SKM-1 (cell line): ENCODE measurements around the gene PRKCH.

ENCODE experiments used
- DNase-seq: peaks from one replicate; lab custom pipeline; 2025; ENCODE audit not compliant: unreplicated experiment; lab: John Stamatoyannopoulos, UW

PRKCH gene

DNA sequence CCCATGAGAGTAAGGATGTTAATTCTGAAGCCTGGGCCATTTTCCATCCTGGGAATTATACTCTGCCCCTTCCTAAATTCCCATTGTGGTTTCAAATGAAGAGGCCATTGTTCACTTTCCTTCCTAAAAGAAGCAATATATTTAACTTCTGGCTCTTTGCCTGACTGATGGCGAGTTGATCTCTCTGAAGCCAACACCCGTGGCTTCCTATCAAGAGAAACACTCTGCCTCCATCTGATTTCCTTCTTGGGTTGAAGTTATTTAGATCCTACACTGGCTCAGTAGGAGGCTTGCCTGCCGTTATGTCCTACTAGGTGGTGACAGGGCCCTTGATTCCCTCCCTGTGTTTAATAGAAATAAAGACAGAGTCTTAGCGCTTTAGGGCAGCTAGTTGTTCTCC is 97.4 kb downstream of the PRKCH start:
- DNase-seq = no peak

DNA sequence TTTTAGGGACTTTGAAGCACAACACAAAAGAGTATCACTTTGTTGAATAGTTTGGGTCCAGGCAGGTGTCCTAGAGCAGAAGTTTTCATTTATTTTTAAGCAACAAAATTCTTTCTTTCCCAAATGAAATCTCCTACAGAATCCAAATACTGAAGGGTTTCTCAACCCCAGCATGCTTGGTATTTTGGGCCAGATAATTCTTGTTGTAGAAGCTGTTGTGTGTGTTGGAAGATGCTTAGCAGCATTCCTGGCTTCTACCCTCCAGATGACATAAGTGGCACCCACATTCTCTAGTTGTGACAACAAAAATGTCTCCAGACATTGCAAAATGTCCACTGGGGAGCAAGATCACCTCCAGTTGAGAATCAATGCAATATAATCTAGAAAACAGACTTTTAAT is 97.8 kb downstream of the PRKCH start:
- DNase-seq = no peak

DNA sequence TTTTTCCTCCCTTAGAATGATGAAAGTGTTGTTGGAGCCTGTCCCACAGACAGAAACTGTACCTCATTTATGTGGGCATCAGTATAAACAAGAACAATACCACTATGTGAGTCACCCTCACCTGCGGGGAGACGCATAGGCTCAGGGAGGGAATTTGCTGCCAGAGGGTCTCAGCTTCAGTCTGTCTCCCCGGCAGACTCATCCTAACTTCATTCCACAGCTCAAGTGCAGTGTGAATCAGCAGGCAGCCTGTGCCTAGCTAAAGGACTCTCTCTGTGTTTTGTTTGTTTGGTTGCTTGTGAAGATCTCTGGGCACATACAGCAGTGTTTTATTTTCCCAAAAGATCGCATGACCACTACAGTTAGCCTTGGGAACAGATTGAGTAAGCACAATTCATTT is 98.9 kb downstream of the PRKCH start:
- DNase-seq = no peak

DNA sequence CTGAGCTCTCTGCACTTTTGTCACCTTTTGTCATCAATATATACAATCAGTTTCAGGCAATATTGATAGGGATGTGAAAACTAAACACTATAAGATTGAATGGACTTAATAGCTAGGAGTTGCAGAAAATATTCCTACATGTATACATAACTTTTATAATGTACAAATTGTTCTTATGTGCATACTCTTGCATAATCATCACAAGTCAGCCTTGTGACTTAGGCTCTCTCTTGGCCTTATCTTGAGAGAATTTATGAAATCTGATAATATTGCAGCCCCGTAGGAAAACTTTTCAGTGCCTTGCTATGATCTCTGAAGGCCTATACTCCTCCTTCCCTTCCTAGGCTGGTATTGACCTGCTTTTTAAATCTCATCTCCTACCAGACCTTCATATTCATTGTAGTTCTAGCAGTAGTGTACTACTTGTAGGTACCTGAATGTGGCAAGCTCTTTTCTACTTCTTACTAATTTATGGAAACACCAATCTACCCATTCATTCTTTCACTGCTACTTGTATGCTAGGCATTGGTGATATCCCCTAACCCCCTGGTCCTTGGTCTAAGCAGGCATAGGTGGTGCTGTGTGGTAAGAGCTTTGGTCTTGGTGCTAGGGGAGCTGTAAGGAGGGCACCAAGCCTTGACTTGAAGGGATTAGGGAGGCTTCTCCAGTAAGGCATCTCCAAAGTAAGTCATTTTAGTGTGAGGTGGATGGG is 100.0 kb downstream of the PRKCH start:
- no peak for DNase-seq

DNA sequence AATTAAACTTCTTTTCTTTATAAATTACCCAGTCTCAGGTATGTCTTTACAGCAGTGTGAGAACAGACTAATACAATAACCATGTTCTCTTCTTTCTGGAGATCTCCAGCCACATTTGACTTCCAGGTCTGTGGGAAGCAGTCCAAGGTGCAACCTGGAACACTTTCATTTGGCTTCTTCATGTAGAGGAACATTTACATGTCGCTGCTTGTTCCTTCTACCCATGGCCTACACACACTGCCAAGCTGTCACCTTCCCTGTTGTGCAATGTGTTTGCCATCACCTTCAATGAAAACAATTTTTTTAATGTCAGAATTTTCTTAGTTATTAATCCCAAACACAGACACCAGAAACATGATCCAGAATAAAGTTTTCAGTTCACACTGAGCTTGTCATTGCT is 104.7 kb downstream of the PRKCH start:
- DNase-seq = no peak

DNA sequence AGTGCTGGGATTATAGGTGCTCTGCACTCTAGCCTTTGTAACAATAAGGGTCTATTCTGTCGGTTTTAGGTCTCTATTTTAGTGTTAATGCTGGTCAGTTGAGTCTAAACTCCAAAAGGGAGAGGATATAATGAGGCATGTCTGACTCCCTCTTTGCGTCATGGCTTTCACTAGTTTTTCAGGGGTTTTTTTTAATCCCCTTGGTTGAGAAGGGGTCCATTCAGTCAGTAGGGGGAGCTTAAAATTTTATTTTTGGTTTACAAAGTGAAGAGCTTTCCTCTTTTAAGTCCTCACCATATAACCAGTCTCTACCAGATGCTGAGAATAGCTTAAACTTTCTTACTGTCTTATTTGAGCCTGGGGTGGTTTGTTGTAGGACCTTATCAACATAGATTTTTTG is 106.9 kb downstream of the PRKCH start:
- no peak for DNase-seq

DNA sequence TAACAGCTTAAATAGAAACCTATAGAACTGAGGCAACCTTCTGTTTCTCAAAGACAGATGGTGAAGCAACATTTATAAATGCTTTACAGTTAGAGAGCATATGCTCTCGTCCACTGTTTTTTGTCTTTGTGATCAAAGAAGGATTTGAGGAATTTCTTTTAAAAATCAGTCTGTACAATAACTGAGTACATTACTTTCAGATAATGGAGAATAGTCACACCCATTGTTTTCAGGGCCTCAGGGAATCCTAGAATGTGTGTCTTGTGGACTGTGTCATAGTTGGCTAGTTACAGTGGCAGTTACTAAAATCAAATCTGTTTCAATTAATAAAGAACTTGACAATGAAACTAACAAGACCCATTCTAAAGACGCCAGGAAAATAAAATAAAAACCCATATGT is 107.9 kb downstream of the PRKCH start:
- no peak for DNase-seq

DNA sequence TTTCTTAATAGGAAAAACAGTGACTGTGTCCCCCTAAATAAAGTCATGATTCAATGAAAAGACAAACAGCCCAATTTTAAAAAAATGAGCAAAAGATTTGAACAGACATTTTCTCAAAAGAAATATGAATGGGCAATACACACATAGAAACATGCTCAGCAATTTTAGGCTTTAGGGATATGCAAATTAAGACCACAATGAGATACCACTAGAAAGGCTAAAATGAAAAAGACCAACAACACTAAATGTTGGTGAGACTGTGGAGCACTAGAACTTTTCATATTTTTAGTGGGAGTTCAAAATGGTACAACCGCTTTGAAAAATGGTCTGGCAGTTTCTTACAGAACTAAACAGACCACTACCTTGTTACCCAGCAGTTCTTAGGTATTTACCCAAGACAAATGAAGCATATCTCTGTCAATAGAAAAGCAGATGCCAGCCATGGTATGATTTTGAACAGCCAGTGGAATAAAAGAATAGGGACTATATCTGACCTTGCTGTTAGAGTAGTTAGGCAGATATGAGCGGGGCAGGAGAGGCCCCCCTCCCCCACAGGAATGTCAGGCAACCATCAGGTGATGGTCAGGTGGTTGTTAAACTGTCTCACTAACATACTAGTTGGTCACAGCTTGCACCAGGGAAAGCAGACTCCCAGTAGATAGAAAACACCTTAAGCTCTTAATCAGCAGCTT is 108.8 kb downstream of the PRKCH start:
- no peak for DNase-seq

DNA sequence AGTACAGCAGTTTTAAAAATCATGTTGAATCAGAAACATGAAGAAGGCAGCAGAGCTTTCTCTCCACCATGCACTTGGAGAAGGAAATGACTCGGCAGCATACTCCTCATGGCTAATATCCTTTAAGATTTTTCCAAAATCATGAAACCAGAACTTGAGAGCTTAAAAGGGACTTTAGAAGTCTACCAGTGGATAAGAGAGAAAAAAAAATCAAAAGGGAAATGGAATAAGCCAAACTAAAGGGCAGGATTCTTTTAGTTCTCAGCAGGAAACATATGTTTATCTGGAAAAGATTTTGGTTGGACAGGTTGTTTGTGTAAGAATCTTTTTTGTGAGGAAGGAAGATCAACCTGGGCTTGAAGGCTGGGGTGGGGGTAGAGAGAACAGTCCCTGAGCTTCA is 111.8 kb downstream of the PRKCH start:
- DNase-seq = no peak

DNA sequence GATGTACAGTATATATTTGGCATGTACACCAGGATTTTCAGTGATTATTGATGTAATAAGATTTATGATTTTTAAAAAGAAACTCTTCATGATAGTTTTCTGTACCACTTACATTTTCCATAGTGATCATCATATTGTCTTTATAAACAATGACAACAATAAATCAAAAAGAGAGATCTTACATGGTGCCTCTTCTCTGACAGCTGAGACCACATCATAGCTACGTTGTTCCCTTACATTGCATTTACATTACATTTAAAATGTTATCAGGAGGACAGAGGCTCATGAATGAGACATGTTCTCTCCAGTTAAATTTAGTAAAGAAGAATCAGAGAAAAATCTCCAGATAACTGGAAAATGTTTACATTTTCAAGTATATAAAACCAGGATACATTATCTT is 112.4 kb downstream of the PRKCH start:
- no peak for DNase-seq

DNA sequence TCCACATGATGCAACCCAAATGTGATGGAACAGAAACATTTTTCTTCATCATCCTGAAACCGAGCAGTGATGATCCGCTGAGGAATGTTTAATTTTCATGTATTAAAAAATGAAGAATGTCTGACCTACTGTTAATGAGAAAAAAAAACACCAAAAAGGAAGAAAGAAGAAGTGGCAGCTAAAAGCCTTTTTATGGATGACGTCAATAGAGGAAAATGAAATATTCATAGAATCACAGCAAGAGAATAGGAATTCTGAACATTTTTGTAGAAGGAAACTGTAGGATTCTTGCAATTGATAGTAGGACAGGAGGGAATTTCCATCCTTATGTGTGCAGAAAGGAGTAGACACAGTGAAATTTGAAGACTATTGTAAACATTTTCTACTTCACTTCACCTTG is 112.9 kb downstream of the PRKCH start:
- DNase-seq = no peak

DNA sequence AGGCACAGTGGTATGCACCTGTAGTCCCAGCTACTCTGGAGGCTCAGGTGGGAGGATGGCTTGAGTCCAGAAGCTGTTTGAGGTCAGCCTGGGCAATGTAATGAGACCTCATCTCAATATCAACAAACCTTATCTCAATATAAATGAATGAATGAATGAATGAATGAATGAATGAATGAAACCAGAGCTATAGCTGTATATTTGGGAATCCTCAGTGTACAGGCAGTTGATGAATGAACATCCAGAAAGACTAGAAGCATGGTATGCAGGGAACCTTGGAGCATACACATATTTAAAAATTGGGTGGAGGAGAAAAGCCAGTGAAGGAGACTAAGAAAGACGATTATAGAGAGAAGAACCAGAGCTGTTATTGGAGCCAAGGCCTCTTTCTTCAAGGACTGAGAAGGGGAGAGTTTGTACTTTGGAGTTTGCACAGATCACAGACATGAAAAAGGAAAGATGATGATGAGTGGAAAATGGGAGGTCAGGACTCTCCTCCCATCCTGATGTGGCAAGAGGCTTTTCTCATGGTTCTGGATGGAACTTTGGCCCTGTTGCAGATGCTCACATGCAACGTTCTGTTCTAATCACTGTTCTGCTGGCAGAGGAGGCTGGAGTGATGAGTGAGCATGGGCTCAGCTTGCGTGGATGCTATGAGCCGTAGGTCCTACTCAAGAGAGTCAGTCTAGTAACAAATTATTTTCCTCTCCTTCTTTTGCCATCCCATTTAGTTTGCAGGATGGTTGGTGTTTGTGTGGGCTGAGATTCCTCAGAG is 114.4 kb downstream of the PRKCH start:
- DNase-seq = no peak

DNA sequence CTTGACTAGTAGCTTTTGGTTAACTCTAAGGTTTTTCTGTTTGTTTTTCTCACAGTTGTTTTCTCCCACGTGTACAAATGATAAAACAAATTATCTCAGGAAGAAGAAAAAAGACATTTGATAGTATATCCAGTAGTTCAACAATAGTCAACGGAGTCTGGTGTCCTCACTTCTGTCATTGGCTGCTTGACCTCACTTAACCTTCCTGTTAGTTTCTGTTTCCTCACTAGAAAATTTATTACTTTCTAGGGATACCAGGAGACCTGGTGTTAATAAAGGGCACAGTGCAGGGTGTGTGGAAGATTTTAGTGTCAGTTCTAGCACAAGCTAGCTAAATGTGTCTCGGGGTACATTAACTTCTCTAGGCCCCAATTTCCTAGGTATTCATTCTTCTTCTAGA is 116.0 kb downstream of the PRKCH start:
- DNase-seq = no peak

DNA sequence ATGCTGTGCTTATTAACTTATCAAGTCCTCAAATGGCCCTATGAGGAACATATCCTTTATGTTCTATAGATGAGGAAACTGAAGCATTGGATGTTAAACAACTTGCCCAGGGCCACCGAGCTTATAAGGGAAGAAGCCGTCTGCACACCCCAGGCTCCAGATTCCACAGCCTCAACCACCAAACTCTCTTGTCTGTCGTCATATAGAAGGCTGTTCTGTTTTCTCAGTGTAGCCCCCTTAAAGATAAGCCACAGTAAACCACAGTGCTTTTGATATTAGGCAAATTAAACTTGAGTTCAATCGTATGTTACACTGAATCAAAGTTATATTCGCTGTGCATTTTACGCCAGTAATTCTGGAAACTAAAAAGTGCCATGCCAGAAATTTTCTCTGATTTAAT is 116.7 kb downstream of the PRKCH start:
- no peak for DNase-seq

DNA sequence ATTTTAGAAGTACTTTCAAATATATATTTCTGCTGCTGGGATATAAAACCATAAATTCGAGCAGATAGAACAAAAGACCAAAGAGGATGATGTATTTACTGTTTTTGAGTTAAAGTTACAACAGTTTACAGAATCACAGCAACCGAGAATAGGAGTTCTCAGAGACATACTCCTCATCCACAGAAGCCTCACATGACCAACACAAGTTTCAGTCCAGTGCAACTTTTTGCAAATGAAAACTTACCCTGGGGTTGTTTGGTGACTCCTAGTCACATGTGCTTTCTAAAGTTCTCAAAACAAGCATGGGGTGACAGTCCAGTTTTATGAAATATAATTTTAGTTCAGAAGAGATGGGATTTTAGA is 117.1 kb downstream of the PRKCH start:
- DNase-seq = no peak

DNA sequence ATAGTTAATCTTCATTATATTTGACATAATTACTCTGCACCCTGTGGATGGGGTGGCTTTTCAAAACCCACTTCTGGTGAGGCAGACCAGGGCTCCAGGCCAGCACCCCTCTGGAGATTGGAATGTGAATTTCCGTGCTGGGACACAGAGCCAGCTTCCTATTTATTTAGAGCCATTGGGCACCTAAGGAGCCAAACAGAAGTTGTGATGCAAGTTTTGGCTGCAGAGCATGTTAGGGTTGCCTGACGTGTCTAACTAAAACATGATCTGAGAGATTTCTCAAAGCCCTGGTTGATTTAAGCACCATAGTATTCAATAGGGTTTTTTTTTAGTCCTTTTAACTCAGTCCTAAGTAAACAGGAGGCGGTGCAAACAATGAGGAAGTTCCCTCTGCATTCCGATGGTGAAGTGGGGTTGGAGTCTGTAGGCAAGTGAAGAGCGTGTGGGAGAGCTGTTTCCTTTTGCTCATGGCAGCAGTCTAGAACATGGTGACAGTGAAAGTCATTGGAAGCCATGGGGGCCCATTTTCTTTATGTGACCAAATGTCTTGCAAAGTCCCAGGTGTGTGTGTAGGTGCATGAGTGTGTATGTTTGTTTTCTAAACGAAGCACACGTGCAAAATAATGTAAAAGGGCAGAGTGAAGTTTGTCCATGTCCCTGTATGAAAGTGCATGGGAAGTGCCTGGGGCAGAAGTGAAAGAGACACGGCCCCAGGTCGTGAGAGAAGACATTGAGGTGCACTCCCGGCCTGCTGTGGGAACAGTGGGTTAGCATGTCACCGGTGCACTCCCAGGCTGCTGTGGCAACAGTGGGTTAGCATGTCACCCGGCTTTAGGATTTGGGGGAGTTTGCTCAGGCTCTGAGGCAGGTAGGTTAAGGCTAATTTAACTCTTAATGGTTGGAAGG is 117.7 kb downstream of the PRKCH start:
- no peak for DNase-seq

DNA sequence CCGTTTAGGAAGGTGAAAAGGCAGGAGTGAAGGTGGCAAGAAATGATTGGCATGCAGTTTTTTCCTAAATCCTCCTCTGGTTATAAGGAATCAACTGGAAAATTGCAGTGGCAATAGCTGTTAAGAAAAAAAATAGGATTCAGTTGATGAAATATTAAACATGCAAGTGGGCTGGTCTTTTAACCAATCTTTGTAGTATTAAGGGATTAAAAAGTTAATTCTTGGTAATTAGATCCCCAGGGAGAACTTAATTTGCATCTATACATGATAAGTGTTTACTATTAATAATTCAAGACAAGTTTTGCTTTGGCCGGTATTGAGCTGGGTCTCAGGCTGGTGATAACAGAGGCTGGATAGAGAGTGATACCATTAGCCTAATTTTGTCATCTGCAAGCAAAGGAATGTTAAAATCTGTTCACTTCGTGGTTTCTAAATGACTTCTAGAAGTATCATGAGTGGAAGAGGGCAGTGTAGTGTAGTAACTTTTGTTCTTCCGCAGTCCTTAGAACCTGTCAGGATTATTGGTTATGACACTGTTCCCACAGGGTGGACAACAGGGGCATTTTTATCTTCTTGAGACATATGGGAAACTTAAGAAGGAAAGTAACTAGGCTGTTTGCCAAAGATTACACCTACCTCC is 118.5 kb downstream of the PRKCH start:
- DNase-seq = no peak

DNA sequence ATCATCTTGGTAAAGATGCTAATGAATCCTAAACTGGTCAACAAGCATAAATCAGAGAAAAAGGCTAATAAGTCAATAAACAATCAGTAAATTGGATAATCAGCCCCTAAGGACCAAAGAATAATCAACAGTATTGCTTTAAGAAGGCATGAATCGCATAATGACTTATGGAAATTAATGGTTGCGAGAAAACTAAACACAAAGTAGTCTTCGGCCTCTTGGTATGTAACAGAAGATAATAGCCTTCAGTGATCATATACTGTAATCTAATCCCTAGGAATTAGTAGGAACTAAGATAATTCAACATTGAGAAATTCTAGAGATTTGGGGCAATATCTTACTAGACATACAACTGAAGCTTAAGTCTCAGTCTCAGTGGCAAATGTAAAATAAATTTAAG is 122.1 kb downstream of the PRKCH start:
- no peak for DNase-seq

DNA sequence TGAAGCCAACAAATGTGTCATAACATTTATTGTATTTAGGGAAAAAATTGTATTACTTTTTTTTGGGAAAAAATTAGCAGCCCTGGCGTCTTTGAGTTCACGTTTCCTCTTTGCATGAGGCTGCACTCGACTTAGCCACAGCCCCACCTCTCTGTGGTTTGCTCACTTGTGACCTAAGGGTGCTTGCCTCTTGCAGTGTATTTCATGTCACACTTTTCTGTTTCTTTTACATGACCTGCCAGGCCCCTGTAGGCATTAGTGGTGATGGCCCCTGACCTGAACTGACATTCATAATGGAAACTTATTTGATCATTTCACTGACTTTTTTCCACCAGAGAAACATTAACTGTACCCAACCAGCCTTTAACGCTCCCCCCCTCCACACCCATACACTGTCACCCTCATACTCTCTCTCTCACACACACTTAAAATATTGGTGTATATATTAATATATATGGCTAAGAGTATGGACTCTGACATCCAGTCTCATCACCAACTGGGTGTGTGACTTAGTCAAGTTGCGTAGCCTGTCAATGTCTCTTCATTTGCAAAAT is 122.9 kb downstream of the PRKCH start:
- no peak for DNase-seq

DNA sequence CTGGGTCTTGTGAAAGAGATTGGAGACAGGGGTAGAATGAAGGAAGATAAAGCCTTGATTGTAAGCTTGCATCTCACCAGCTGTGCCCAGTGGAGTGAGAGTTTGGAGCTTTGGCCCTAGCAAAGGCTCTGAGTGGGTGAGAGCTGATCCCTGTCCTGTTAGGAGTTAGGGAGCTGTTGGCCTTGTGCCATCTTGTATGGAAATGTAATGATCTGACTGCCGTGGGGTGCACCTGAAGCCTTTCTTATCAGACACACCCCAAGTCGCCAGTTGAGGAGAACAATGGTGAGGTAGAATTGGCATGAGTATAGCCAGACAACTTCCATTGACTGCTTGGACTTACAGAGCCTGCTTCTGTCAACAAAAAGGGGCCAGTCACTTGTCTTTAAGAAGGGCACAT is 130.1 kb downstream of the PRKCH start:
- no peak for DNase-seq
